ENCODE measurements around the gene SRC. TPM values are rescaled to one million over a fixed set of nuclear protein-coding genes. Genes with fewer than 3 reads are reported as not detected.

The SRC gene
- total and polyA plus RNA-seq, 2 of the 8 experiments (the other 6 are each of a cell fraction or from before 2014, with no cell fraction given) = 27.6 to 28.8 TPM

DNA sequence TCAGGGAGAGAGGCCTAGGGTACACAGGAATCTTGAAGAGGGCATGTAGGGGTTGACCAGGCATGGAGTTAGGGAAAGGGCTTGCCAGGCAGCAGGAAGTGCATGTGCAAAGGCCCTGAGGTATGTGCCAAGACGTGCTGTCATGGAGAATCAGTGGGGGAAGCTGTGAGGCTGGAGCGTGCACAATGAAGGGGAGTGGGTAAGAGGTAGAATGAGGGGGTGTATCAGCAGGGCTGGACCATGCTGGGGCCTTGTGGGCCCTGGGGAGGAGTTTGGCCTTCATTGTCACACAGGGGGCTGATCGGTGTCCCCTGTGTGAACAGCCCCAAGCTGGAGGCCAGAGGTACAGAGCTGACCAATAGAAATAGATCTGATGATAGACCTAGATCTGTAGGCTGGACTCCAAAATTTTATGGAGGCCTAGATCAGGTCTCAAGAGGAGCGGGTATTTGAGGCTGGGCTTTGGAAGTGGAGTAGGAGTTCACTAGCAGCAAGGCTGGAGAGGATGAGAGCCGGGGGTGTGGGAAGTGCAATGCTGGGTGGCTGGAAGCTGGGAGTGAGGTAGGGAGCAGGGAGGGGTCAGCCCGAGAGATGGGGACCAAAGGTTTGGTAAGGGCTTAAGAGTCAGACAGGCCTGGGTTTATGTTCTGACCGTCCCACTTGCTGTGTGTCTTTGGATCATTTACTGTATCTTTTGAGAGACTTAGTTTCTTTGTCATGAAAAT lies 3.0 kb downstream of the SRC start:
- no peaks in the 10 kb centered on the region for H3K9me3 ChIP-seq (ENCODE audit: insufficient read depth in 2 of 2, low read depth in 1 of 2, low read length in 1 of 2)
- POLR2A ChIA-PET (ENCODE audit: partially characterized antibody) = interaction anchor here (0.6 to 8.3 kb wide), 10 partner anchors 11 to 98 kb away, joined by 3 to 50 read pairs (median 4); no protein-coding TSS in a partner anchor
- no peak overlapping the region for H3K18ac ChIP-seq (ENCODE audit: extremely low read depth, low read length)
- H3K27me3 ChIP-seq (replicated peaks in 1 of 4; ENCODE audit: control insufficient read depth in 3 of 4, extremely low read depth in 1 of 4, insufficient read depth in 3 of 4, low read length in 3 of 4) = no peaks in the 10 kb centered on the region
- CTCF ChIA-PET (ENCODE audit: partially characterized antibody) = interaction anchor here (0.7 to 1.5 kb wide), 3 partner anchors 53 to 158 kb away, joined by 3 to 4 read pairs (median 3); no protein-coding TSS in a partner anchor
- TF ChIP-seq GTF2F1 (IDR thresholded peaks at IDR 0.05; ENCODE audit: borderline replicate concordance, low read depth, low read length) (no peak), KDM1A (IDR thresholded peaks at IDR 0.05; ENCODE audit: borderline replicate concordance, low read length) (0 out of 2 replicates have a peak, but pooled peaks have one; percentile 53), RXRA (IDR thresholded peaks at IDR 0.05; ENCODE audit: insufficient read depth, low read depth, low read length) (no peak), YY1 (IDR thresholded peaks at IDR 0.05; ENCODE audit: low read depth, low read length) (no peak)
- no peak overlapping the region for H3K56ac ChIP-seq (replicated peaks; ENCODE audit: insufficient read length, low read depth, low read length)
- no peak overlapping the region for H2AK5ac ChIP-seq (ENCODE audit: low read depth, low read length)
- H4K20me1 ChIP-seq (replicated peaks in 1 of 2; ENCODE audit: control insufficient read depth in 1 of 2, insufficient read depth in 2 of 2, low read length in 2 of 2) = peaks cover 3 to 20% of the 10 kb centered on the region in 2 experiments
- no peak overlapping the region for H3K4me3 ChIP-seq (ENCODE audit: extremely low read depth in 1 of 4, insufficient read depth in 2 of 4, low read depth in 3 of 4, low read length in 4 of 4)
- no peak overlapping the region for H3K27ac ChIP-seq (ENCODE audit: low read depth, low read length)
- no peak overlapping the region for H2BK20ac ChIP-seq (ENCODE audit: low read length)
- no peak overlapping the region for H3K4me2 ChIP-seq (ENCODE audit: insufficient read depth in 1 of 2, low read depth in 2 of 2, low read length in 2 of 2)
- no peak overlapping the region for H4K5ac ChIP-seq (ENCODE audit: insufficient read length, low read depth, low read length)
- peaks cover 19% of the 10 kb centered on the region for H3K79me1 ChIP-seq (ENCODE audit: low read depth, low read length)
- H3K4ac ChIP-seq (replicated peaks; ENCODE audit: insufficient read length, low read depth, low read length) = no peak overlapping the region
- H3K36me3 ChIP-seq (ENCODE audit: control insufficient read depth in 2 of 4, insufficient read depth in 4 of 4, low read length in 3 of 4) = peaks cover 0 to 4% (median 0%) of the 10 kb centered on the region in 4 experiments; a peak in 3 of 8 replicates
- no peak overlapping the region for H2AFZ ChIP-seq (ENCODE audit: low read length)
- H2BK15ac ChIP-seq (ENCODE audit: low read length) = no peak overlapping the region
- H3K23me2 ChIP-seq (ENCODE audit: low read depth, low read length) = no peaks in the 10 kb centered on the region; the same call in 1 of the 2 replicates
- H2BK5ac ChIP-seq (ENCODE audit: low read depth, low read length) = no peak overlapping the region
- no peak for DNase-seq (ENCODE audit: low read depth in 1 of 2, low spot score in 2 of 2)
- H3K23ac ChIP-seq (ENCODE audit: insufficient read length) = no peak overlapping the region
- H3K14ac ChIP-seq (ENCODE audit: insufficient read length) = no peak overlapping the region
- no peak overlapping the region for H4K91ac ChIP-seq (replicated peaks; ENCODE audit: insufficient read length, low read length)
- 82% methylated on average over 7 of the region's 7 CpGs; no CpG with 5 or more reads in 1 of the 2 experiments for WGBS, 2 experiments (ENCODE audit: extremely low coverage in 1 of 2, insufficient coverage in 1 of 2, insufficient read length in 1 of 2, insufficient replicate concordance in 2 of 2, low coverage in 1 of 2, low lambda C conversion rate in 2 of 2, missing lambda C conversion rate in 1 of 2)
- no peak overlapping the region for H3K9ac ChIP-seq (replicated peaks in 1 of 4; ENCODE audit: extremely low read depth in 1 of 4, low read depth in 3 of 4, low read length in 3 of 4)
- H3K4me1 ChIP-seq (replicated peaks in 1 of 4; ENCODE audit: control insufficient read depth in 3 of 4, insufficient read depth in 4 of 4, low read length in 3 of 4) = peaks cover 0 to 11% (median 6%) of the 10 kb centered on the region in 4 experiments; a peak in 4 of 7 replicates
- peaks cover 6 to 70% of the 10 kb centered on the region in 2 experiments; a peak in 3 of 4 replicates for H3K79me2 ChIP-seq (ENCODE audit: control insufficient read depth in 1 of 2, insufficient read depth in 2 of 2, low read length in 2 of 2)
- no peak for FAIRE-seq
- H4K8ac ChIP-seq (ENCODE audit: extremely low read depth, insufficient read depth, low read length) = no peak overlapping the region
- H2BK120ac ChIP-seq (replicated peaks; ENCODE audit: low read depth, low read length) = no peak overlapping the region
- H2BK12ac ChIP-seq (ENCODE audit: low read depth, low read length) = no peak overlapping the region

All from H1 (cell line).